HL-60 (cell line): ENCODE results near the gene MTMR6.
A peak's percentile ranks its signal among the peaks of the same experiment; 100 is the strongest.

Experiments used
- DNase-seq, 2 experiments: peaks; one replicate each; pipeline ENCODE4 v3.0.0-alpha.2; 2010 to 2020; ENCODE audit warnings: low read depth in 1 of 2, low spot score in 1 of 2
- H3K27ac ChIP-seq: fragments of 250-450 bp; sonication (Bioruptor Pico); replicated peaks from 2 replicates; pipeline ENCODE4 v1.5.1; 2020; ENCODE audit warnings: mild to moderate bottlenecking, moderate library complexity
- H3K27me3 ChIP-seq: fragments of 250-450 bp; sonication (Bioruptor Pico); 2 replicates; pipeline ENCODE4 v1.5.1; 2021; ENCODE audit warnings: mild to moderate bottlenecking, moderate library complexity; ENCODE audit not compliant: insufficient read depth, poor library complexity, severe bottlenecking
- H3K4me3 ChIP-seq: replicated peaks from 2 replicates; pipeline ENCODE4 v1.5.1; 2011; ENCODE audit warnings: mild to moderate bottlenecking, control low read depth, low read length; ENCODE audit not compliant: insufficient read depth
- CTCF ChIP-seq: IDR thresholded peaks from one replicate; pipeline ENCODE4 v1.5.1; 2011; ENCODE audit warnings: low read length, control low read depth, inconsistent platforms; ENCODE audit not compliant: insufficient read depth
- GABPA ChIP-seq: IDR thresholded peaks from 2 replicates; pipeline ENCODE4 v1.6.1; 2012; ENCODE audit warnings: low read depth
- POLR2AphosphoS5 ChIP-seq: IDR thresholded peaks from 2 replicates; pipeline ENCODE4 v1.6.1; 2012; ENCODE audit warnings: low read depth
- SPI1 ChIP-seq: IDR thresholded peaks from 2 replicates; pipeline ENCODE4 v1.6.1; 2012; ENCODE audit warnings: low read depth, mild to moderate bottlenecking, borderline replicate concordance
- long read RNA-seq: library from polyadenylated mRNA; unstranded; transcript quantifications from one replicate; pipeline ENCODE4 v2.0.0, GENCODE V29; 2020
- TF ChIP-seq, protein P1 (sequence below): IDR thresholded peaks from 2 replicates; pipeline ENCODE4 v1.6.1; 2012; ENCODE audit warnings: low read depth; ENCODE audit not compliant: insufficient replicate concordance

MTMR6 gene
- long read RNA-seq, full-length matches to known transcripts = 107 of 122 reads
- long read RNA-seq, partial matches to known transcripts = 11 of 122 reads
- long read RNA-seq, other reads (novel, unspliced or antisense) = 4 of 122 reads

- peak; percentile 89 to 97 for DNase-seq
- peak within 1 kb of the TSS; percentile 96 for H3K27ac ChIP-seq
- no peaks in the 10 kb centered on the region for H3K27me3 ChIP-seq
- H3K4me3 ChIP-seq = peak within 1 kb of the TSS; percentile 98
- TF ChIP-seq, protein P1, sequence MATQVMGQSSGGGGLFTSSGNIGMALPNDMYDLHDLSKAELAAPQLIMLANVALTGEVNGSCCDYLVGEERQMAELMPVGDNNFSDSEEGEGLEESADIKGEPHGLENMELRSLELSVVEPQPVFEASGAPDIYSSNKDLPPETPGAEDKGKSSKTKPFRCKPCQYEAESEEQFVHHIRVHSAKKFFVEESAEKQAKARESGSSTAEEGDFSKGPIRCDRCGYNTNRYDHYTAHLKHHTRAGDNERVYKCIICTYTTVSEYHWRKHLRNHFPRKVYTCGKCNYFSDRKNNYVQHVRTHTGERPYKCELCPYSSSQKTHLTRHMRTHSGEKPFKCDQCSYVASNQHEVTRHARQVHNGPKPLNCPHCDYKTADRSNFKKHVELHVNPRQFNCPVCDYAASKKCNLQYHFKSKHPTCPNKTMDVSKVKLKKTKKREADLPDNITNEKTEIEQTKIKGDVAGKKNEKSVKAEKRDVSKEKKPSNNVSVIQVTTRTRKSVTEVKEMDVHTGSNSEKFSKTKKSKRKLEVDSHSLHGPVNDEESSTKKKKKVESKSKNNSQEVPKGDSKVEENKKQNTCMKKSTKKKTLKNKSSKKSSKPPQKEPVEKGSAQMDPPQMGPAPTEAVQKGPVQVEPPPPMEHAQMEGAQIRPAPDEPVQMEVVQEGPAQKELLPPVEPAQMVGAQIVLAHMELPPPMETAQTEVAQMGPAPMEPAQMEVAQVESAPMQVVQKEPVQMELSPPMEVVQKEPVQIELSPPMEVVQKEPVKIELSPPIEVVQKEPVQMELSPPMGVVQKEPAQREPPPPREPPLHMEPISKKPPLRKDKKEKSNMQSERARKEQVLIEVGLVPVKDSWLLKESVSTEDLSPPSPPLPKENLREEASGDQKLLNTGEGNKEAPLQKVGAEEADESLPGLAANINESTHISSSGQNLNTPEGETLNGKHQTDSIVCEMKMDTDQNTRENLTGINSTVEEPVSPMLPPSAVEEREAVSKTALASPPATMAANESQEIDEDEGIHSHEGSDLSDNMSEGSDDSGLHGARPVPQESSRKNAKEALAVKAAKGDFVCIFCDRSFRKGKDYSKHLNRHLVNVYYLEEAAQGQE = peak; percentile 57
- no peak; the same call in 1 of the 2 replicates for TF ChIP-seq GABPA
- peak; percentile 71 for TF ChIP-seq CTCF
- peak; percentile 59; the same call in 1 of the 2 replicates for TF ChIP-seq SPI1
- peak; percentile 84 for TF ChIP-seq POLR2AphosphoS5
Observed at GRCh38 chr13:25286969-25287961, at the start of gene MTMR6. Gene MTMR6, minus strand, starts transcription at chr13:25287488. Its CDS starts 241 bp downstream, at chr13:25287247.

GRCh38 chr13:25335856-25336255 lies 48.6 kb upstream of the MTMR6 start:
- Histone ChIP-seq H3K4me3 (no peak overlapping the region), H3K27ac (no peak overlapping the region), H3K27me3 (no peaks in the 10 kb centered on the region)
- no peak for DNase-seq
- TF ChIP-seq POLR2AphosphoS5 (no peak), GABPA (no peak), SPI1 (no peak), CTCF (no peak)
- TF ChIP-seq, protein P1 = no peak

- TF ChIP-seq CTCF (no peak), GABPA (no peak)
- no peaks in the 10 kb centered on the region for H3K27me3 ChIP-seq
- no peak overlapping the region for H3K4me3 ChIP-seq
- H3K27ac ChIP-seq = no peak overlapping the region
- DNase-seq = no peak
Observed at GRCh38 chr13:25330541-25330940, 43.3 kb upstream of the MTMR6 start.
